GM12875 (cell line): ENCODE data around the gene KBTBD13.
"Not testable (repeated sequence)": the region's sequence is repeated elsewhere in the genome, so short reads cannot be mapped to it uniquely, and the experiment has no call there.

Experiments
- H3K4me3 ChIP-seq: one replicate; pipeline ENCODE4 v1.5.1; 2011; ENCODE audit warnings: low read depth, low read length, control low read depth
- CTCF ChIP-seq: IDR thresholded peaks from 2 replicates; pipeline ENCODE4 v1.5.1; 2011; ENCODE audit warnings: low read depth, mild to moderate bottlenecking, control low read depth, inconsistent platforms, low read length, moderate library complexity, borderline replicate concordance; ENCODE audit not compliant: insufficient read depth

KBTBD13 gene

GRCh38 chr15:65041787-65042186, 34.8 kb upstream of the KBTBD13 start:
- H3K4me3 ChIP-seq = no peak overlapping the region
- TF ChIP-seq CTCF = no peak

GRCh38 chr15:65042776-65043327, 33.7 kb upstream of the KBTBD13 start:
- no peak overlapping the region for H3K4me3 ChIP-seq
- TF ChIP-seq CTCF = no peak

GRCh38 chr15:65044218-65044617, 32.3 kb upstream of the KBTBD13 start:
- not testable (repeated sequence) for H3K4me3 ChIP-seq

- TF ChIP-seq CTCF = no peak
Measured at GRCh38 chr15:65044724-65045481, 31.6 kb upstream of the KBTBD13 start, which contains the start of gene SLC51B. Gene SLC51B (plus strand): TSS chr15:65045387. CDS start chr15:65050005, 4,618 bp downstream.

GRCh38 chr15:65048241-65048640, 28.3 kb upstream of the KBTBD13 start:
- TF ChIP-seq CTCF = no peak
- H3K4me3 ChIP-seq = no peak overlapping the region

More at GRCh38 chr15:65044724-65045481, 31.6 kb upstream of the KBTBD13 start, which contains the start of gene SLC51B:
- H3K4me3 ChIP-seq = no peak within 1 kb of the TSS

- no peak overlapping the region for H3K4me3 ChIP-seq
- TF ChIP-seq CTCF = no peak
Measured at GRCh38 chr15:65049418-65049840, 27.1 kb upstream of the KBTBD13 start.

- H3K4me3 ChIP-seq = no peak overlapping the region
- TF ChIP-seq CTCF = no peak
Measured at GRCh38 chr15:65050270-65050669, 26.3 kb upstream of the KBTBD13 start.
